ENCODE measurements around the gene MYO5B.

MYO5B gene

GRCh38 chr18:50189160-50189559, 5.8 kb downstream of the MYO5B start:
- in situ Hi-C loops (cut with HindIII; ENCODE audit: low sequenced_read_pairs): no loop called here
- no peak overlapping the region for H3K4me3 ChIP-seq (ENCODE audit: low read depth, low read length)
- no peak for DNase-seq (ENCODE audit: low read depth)
- no peak for TF ChIP-seq CTCF (IDR thresholded peaks at IDR 0.05; ENCODE audit: low read depth, low read length, missing control alignments)

GRCh38 chr18:50188652-50189051, 6.3 kb downstream of the MYO5B start:
- in situ Hi-C loops (cut with HindIII; ENCODE audit: low sequenced_read_pairs): no loop called here
- H3K4me3 ChIP-seq (ENCODE audit: low read depth, low read length): no peak overlapping the region
- DNase-seq (ENCODE audit: low read depth): no peak
- TF ChIP-seq CTCF (IDR thresholded peaks at IDR 0.05; ENCODE audit: low read depth, low read length, missing control alignments): no peak

- no peak for DNase-seq (ENCODE audit: low read depth)
- in situ Hi-C loops (cut with HindIII; ENCODE audit: low sequenced_read_pairs): no loop called here
- no peak overlapping the region for H3K4me3 ChIP-seq (ENCODE audit: low read depth, low read length)
- TF ChIP-seq CTCF (IDR thresholded peaks at IDR 0.05; ENCODE audit: low read depth, low read length, missing control alignments): no peak
Observed at GRCh38 chr18:50187659-50188058, 7.3 kb downstream of the MYO5B start.

- no peak overlapping the region for H3K4me3 ChIP-seq (ENCODE audit: low read depth, low read length)
- in situ Hi-C loops (cut with HindIII; ENCODE audit: low sequenced_read_pairs): no loop called here
- TF ChIP-seq CTCF (IDR thresholded peaks at IDR 0.05; ENCODE audit: low read depth, low read length, missing control alignments): no peak
- DNase-seq (ENCODE audit: low read depth): no peak
Observed at GRCh38 chr18:50186385-50186784, 8.6 kb downstream of the MYO5B start.

- H3K4me3 ChIP-seq (ENCODE audit: low read depth, low read length): no peak overlapping the region
- in situ Hi-C loops (cut with HindIII; ENCODE audit: low sequenced_read_pairs): no loop called here
- TF ChIP-seq CTCF (IDR thresholded peaks at IDR 0.05; ENCODE audit: low read depth, low read length, missing control alignments): no peak
- DNase-seq (ENCODE audit: low read depth): peak; percentile 43
Observed at GRCh38 chr18:50183556-50183955, 11.4 kb downstream of the MYO5B start.

- H3K4me3 ChIP-seq (ENCODE audit: low read depth, low read length): no peak overlapping the region
- TF ChIP-seq CTCF (IDR thresholded peaks at IDR 0.05; ENCODE audit: low read depth, low read length, missing control alignments): no peak
- in situ Hi-C loops (cut with HindIII; ENCODE audit: low sequenced_read_pairs): no loop called here
- no peak for DNase-seq (ENCODE audit: low read depth)
Observed at GRCh38 chr18:50182511-50182910, 12.4 kb downstream of the MYO5B start.

- no peak for DNase-seq (ENCODE audit: low read depth)
- TF ChIP-seq CTCF (IDR thresholded peaks at IDR 0.05; ENCODE audit: low read depth, low read length, missing control alignments): no peak
- in situ Hi-C loops (cut with HindIII; ENCODE audit: low sequenced_read_pairs): no loop called here
- no peak overlapping the region for H3K4me3 ChIP-seq (ENCODE audit: low read depth, low read length)
Observed at GRCh38 chr18:50181590-50181989, 13.4 kb downstream of the MYO5B start.
